HS-27A (cell line): ENCODE data around the gene EPM2A.
A peak's percentile ranks its signal among the peaks of the same experiment; 100 is the strongest.

ENCODE experiments used
- DNase-seq: peaks from one replicate; pipeline ENCODE4 v3.0.0-alpha.2; 2012; ENCODE audit warnings: low read depth, missing footprints

Gene EPM2A

GRCh38 chr6:145673504-145673903, 61.8 kb downstream of the EPM2A start:
- DNase-seq: no peak

GRCh38 chr6:145670311-145670710, 65.0 kb downstream of the EPM2A start:
- DNase-seq: no peak

DNA sequence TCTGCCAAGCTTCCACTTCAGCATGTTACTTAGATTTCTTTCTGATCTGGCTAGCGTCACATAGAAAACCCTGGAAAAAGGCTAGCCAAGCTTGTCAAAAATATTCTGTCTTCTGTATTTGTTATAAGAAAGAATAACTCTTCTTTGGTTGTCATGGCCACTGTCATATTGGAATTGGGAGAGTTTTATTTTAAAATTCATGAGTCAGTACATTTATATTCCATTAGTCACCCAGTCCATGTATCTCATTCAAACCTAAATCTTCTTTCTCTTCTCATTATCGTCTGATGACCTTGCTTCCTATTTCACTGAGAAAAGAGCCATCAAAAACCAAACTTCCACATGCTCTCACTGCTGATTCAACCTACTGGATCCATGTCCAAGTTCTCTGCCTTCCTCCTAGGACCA, 65.7 kb downstream of the EPM2A start:
- peak; percentile 67 for DNase-seq

GRCh38 chr6:145668844-145669243, 66.5 kb downstream of the EPM2A start:
- no peak for DNase-seq

- no peak for DNase-seq
Measured at GRCh38 chr6:145660676-145661075, 74.6 kb downstream of the EPM2A start.

GRCh38 chr6:145656128-145656527, 79.2 kb downstream of the EPM2A start:
- no peak for DNase-seq

DNA sequence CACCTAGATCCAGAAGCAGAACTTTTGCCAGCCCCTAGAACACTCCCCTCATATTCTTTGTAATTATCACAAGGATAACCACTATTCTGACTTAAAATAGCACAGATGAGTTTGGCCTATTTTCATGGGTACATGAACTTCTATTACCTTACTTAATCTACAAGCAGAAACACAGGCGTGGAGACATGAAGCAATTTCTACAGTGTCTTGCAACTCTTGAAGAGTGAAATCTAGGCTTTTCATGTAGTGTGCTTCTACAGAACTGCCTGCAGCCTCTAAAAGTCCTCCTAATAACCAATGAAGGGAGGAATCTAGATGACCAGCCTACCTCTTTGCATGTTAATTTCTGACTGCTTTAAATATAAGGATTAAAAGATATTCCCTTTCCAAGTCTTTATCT, 82.7 kb downstream of the EPM2A start:
- DNase-seq: no peak

GRCh38 chr6:145651988-145652387, 83.3 kb downstream of the EPM2A start:
- DNase-seq: no peak

DNA sequence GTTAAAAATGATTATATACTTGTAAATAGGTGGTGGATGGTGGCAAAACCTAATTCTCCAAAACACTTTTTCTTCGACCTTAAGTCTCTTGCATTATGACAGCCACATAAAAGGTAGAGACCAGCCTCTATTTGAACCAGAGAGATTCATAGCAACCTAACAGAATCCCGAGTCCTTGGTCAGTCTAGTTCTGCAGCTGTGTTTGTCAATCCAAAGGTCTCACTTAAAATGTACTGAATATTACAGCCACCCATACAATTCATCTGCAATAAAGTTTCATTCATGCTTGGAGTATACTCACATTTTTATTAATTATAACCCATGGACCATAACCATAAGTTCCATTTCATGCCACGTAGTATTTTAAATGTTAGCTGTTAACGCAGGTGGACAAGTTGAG, 87.2 kb downstream of the EPM2A start:
- no peak for DNase-seq

DNA sequence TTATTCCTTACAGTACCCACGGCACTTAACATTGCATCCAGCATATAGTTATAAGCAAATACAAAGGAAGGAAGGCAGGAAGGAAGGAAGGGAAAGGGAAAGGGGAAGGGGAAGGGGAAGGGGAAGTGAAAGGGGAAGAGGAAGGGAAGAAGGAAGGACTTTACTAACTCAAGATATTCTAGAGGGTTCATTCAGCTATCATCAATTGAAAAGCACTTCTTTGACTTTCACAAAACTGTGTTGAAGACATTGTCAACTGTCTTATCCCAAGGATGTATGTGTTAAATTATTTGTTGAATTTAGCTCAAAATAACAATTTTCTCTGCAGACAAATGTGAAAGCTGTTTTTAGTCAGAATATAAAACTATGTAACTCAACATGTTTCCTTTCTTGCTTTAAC, 87.7 kb downstream of the EPM2A start:
- no peak for DNase-seq

DNA sequence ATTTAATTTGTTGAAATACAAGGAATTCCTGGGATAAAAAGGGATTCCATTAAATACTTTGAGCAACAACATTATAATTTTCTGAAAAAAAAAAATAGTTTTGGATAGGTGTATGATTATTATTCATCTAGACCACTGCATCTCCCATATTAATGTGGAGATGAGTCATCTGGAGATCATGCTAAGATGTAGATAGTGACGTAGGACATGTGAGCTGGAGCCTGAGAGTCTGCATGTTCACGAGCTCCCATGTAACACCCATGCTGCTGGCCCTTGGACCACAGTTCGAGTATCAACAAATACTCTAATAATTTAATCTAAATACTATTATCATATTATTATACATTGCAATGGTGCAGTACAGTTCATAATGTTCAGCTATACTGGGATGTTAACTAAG, 91.6 kb downstream of the EPM2A start:
- no peak for DNase-seq

DNA sequence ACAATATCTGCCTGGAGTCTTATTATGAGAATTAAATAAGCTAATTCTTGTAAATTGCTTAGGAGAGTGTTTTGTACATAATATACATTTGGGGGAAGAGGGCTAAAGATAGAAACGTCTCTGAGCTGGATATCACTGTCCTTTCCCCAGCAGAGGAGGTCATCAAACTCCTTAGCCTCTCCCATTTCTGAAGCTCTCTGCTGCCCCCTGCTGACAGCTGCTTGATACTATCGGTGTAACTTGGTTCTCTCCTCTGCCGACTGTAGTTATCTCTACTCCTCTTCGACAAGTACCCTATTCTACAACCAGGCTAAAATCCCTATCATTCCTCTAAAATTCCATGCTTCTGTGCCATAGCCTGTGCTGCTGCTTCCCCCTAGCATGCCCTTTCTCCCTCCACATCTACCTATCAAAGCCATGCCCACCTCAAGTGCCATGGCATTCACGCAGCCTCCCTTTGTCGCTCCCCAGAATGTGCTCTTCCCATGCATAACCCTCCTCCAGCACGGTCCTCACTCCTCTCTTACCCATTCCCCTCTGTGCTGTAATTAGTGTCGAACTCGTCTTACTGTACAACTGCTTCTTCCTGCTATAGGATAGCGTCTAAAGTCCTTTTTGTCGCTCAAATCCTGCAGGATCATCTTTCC, 101.2 kb downstream of the EPM2A start:
- DNase-seq: peak; percentile 54

- DNase-seq: no peak
Measured at GRCh38 chr6:145632971-145633370, 102.3 kb downstream of the EPM2A start.

GRCh38 chr6:145631374-145631773, 103.9 kb downstream of the EPM2A start:
- DNase-seq: no peak

DNA sequence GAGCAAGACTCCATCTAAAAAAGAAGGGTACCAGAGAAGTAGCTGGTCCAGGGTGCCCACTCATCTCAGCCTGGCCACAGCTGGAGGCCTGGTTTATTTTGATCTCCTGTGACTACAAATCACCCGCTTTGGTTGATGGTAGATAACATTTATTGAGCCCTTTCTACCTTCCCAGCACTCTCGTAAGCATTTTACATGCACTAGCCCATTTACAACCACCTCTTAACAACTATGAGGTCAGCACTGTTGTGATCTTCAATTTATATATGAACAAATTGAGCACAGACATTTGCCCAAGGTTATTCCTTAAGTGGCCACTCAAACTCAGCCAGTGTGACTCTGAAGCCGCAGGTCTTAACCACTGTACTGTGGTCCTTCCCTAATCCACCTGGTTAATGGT, 104.7 kb downstream of the EPM2A start:
- no peak for DNase-seq

GRCh38 chr6:145629478-145629877, 105.8 kb downstream of the EPM2A start:
- no peak for DNase-seq

GRCh38 chr6:145627451-145627850, 107.9 kb downstream of the EPM2A start:
- DNase-seq: no peak

DNA sequence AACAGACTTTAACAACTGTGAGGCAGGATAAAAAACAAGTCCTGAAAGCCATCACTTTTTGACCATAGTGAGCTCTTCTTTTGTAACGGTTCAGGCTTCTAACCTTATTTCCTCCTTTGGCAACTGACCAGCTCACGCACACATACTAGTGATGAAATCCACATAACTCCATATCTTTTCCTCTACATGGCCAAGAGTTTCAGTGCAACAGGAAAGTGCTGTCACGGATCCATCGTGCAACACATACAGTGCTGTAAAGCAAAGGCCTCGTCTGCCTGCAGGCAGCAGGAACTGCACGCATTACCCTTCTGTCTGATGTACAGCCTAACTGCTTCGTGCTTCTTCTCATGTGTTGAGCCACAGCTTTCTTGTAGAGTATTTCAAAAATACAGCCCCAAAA, 108.5 kb downstream of the EPM2A start:
- no peak for DNase-seq

DNA sequence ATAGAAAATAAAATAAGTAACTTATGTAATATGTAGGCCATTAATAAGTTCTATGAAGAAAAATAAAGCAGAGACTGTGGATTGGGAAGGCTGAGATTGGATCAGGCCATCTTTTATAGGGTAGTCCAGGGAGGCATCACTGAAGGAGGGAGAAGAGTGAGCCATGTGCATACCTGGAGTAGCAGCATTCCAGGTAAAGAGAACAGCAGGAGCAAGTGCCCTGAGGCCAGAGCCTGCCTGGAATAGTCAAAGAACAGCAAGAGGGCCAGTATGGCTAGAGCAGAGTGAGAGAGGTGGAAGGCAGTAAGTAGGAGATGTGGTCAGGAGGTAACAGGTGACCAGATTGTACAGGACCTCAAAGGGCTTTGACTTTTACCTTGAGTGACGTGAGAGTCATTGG, 112.1 kb downstream of the EPM2A start:
- no peak for DNase-seq

DNA sequence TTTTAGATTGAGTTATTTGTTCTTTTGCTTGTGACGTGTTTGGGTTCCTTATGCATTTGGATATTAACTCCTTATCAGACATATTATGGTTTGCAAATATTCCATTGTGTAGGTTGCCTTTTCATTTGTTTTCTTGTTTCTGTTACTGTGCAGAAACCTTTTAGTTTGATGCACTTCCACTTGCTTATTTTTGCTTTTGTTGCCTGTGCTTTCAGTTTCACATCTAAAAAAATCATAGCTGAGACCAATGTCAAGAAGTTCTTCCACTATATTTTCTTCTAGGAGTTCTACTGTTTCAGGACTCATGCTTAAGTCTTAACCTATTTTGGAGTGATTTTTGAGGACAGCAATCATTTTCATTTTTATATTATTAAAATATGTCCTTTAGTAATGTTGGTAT, 113.5 kb downstream of the EPM2A start:
- no peak for DNase-seq

GRCh38 chr6:145620088-145620487, 115.2 kb downstream of the EPM2A start:
- no peak for DNase-seq

DNA sequence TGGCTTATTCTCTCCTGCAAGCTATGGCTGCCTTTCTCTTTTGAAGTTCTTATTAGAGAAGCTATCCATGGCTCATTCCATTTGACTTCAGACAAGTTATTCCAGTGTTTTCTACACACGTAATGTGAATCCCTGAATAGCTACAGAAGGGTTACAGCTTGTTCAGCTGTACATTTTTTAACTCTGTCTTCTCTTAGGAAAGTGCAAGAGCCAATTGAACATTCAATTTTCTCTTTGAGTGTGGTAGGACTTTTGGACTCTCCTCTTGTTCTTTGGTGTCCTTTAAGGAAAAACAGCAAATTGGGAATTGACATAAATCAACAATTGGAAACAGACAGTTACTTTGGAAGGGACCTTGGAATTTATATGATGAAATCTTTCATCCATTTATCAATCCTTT, 125.8 kb downstream of the EPM2A start:
- DNase-seq: no peak

GRCh38 chr6:145608850-145609249, 126.5 kb downstream of the EPM2A start:
- DNase-seq: no peak

- DNase-seq: no peak
Measured at GRCh38 chr6:145603991-145604390, 131.3 kb downstream of the EPM2A start.

- no peak for DNase-seq
Measured at GRCh38 chr6:145603424-145603833, 131.9 kb downstream of the EPM2A start.
